AG20443 (cell line): ENCODE data around the gene RAD51.

Experiments used
- DNase-seq: peaks from one replicate; pipeline ENCODE4 v3.0.0; 2012; ENCODE audit warnings: low spot score, mixed read lengths

Gene RAD51

DNA sequence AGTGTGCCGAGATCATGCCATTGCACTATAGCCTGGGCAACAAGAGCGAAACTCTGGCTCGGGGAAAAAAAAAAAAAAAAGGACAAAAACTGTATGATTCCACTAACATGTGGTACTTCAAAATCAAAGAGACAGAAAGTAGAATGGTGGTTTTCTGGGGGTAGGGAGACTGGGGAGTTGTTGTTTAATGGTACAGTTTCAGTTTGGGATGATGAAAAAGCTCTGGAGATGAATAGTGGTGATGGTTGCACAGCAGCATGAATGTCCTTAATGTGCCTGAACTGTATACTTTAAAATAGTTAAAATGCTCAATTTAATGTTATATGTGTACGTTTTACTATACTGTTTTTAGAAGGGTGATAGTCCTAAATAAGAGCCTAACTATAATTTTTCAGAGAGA, 27.4 kb downstream of the RAD51 start:
- no peak for DNase-seq

GRCh38 chr15:40722934-40723333, 28.0 kb downstream of the RAD51 start:
- DNase-seq: no peak

DNA sequence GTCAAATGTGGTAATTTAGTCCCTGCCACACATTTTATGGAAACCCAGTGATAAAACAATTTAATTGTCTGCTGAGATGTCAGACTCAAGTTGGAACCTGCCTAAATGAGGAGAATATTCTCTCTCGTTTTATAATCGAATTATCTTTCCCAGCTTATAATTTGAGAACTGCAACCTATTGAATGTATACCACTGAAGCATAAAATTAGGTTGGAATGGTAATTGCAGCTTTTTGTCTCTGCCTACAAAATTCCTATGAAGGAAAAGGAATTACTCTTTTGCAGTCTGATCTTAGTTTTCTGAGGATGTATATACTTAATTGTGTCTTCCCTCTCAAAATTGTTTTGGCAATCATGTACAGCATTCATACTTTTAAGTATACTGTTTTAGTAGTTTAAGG, 28.9 kb downstream of the RAD51 start:
- DNase-seq: no peak

- DNase-seq: no peak
Measured at GRCh38 chr15:40731034-40731433, 36.1 kb downstream of the RAD51 start.

- DNase-seq: no peak
Measured at GRCh38 chr15:40736575-40736974, 41.6 kb downstream of the RAD51 start.

GRCh38 chr15:40737048-40737447, 42.1 kb downstream of the RAD51 start:
- no peak for DNase-seq

DNA sequence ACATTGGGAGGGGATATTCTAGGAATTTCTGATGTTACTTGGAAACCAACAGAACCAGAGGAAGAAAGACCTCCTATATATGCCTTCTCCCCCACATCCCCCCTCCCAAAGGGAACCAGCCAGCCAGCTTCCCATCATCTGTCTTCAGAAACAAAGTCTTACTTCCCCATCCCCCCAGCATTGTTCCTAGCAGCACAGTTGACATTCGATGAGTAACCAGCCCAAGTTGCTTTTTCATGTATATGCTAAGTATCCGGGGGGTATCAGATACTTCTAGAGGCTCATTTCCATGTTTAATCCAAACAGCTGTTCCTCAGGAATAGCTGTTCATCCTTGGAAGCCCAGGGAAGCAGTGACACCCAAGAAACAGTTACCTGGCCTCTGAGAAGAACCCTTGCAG, 44.1 kb downstream of the RAD51 start:
- no peak for DNase-seq

- no peak for DNase-seq
Measured at GRCh38 chr15:40739854-40740253, 44.9 kb downstream of the RAD51 start.

GRCh38 chr15:40743485-40743901, 48.5 kb downstream of the RAD51 start:
- DNase-seq: no peak

GRCh38 chr15:40743921-40744814, 49.2 kb downstream of the RAD51 start:
- DNase-seq: peak; percentile 85

GRCh38 chr15:40744815-40745152, 49.8 kb downstream of the RAD51 start:
- no peak for DNase-seq

- peak; percentile 13 for DNase-seq
Measured at GRCh38 chr15:40746916-40747418, 52.0 kb downstream of the RAD51 start.

- no peak for DNase-seq
Measured at GRCh38 chr15:40747685-40748631, 53.0 kb downstream of the RAD51 start.

DNA sequence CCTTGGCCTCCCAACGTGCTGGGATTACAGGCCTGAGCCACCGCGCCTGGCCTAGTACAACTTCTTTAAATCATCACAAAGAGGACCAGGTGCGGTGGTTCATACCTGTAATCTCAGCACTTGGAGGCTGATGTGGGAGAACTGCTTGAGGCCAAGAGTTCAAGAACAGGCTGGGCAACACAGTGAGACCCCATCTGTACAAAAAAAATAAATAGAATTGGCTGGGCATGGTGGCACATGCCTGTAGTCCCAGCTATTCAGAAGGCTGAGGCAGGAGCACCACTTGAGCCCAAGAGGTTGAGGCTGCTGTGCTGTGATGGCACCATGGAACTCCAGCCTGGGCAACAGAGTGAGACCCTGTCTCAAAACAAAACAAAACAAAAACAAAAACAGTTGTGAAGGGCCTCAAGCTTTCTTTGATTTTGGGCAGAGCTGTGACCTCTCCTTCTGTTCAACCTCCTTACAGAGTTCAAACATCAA, 54.2 kb downstream of the RAD51 start:
- no peak for DNase-seq

DNA sequence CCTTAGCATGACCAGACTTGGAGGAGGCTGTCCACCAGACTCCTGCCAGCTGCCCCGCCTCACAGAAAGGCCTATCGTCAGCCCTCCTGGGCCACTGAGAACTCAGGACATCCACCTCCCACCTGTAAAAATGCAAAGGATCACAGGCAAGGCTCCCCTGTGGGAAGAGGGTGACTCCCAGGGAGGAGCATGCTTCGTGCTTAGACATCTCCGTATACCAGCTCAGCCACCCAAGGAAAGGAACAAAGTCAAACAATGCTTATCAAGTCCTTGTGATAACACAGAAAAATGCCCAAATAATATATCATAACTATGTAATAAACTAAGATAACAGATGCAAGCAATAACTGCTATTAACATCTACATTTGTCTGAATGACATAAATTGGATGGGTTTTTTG, 55.9 kb downstream of the RAD51 start:
- no peak for DNase-seq

GRCh38 chr15:40751745-40752144, 56.8 kb downstream of the RAD51 start:
- DNase-seq: no peak

- no peak for DNase-seq
Measured at GRCh38 chr15:40754574-40754882, 59.6 kb downstream of the RAD51 start.

GRCh38 chr15:40754883-40755811, 60.2 kb downstream of the RAD51 start, which contains the start of gene RMDN3:
RMDN3 (minus strand) TSS chr15:40755254; CDS start chr15:40754783, 471 bp downstream.
- peak; percentile 98 for DNase-seq

GRCh38 chr15:40755812-40756208, 60.8 kb downstream of the RAD51 start:
- DNase-seq: no peak

GRCh38 chr15:40756938-40757337, 62.0 kb downstream of the RAD51 start:
- DNase-seq: no peak

- no peak for DNase-seq
Measured at GRCh38 chr15:40759961-40760360, 65.0 kb downstream of the RAD51 start.
